CD4-positive, alpha-beta T cell treated with Interleukin-15 for 4 hours (primary cell): Measurements from ENCODE around the gene VPS33A.
"Not testable (repeated sequence)": the region's sequence is repeated elsewhere in the genome, so short reads cannot be mapped to it uniquely, and the experiment has no call there.

ENCODE experiments used
- DNase-seq: peaks from one replicate; pipeline ENCODE4 v3.0.0-alpha.2; 2020; ENCODE audit warnings: low spot score

The VPS33A gene

GRCh38 chr12:122266230-122266901, at the start of gene VPS33A:
Gene VPS33A, minus strand, starts transcription at chr12:122266494. Its CDS starts 86 bp downstream, at chr12:122266408.
- peak; percentile 91 for DNase-seq

GRCh38 chr12:122312926-122313325, 46.6 kb upstream of the VPS33A start:
- DNase-seq = no peak

- no peak for DNase-seq
These were observed 45.4 kb upstream of the VPS33A start for GRCh38 chr12:122311696-122312095.

- DNase-seq = no peak
These were observed 44.5 kb upstream of the VPS33A start for GRCh38 chr12:122310626-122311333.

- DNase-seq = no peak
These were observed 43.3 kb upstream of the VPS33A start for GRCh38 chr12:122309564-122310121.

GRCh38 chr12:122308811-122309210, 42.5 kb upstream of the VPS33A start:
- DNase-seq = no peak

GRCh38 chr12:122306407-122306806, 40.1 kb upstream of the VPS33A start:
- DNase-seq = no peak

- no peak for DNase-seq
These were observed 38.6 kb upstream of the VPS33A start for GRCh38 chr12:122304924-122305323.

GRCh38 chr12:122303068-122303467, 36.8 kb upstream of the VPS33A start:
- no peak for DNase-seq

GRCh38 chr12:122298071-122298748, 31.9 kb upstream of the VPS33A start:
- no peak for DNase-seq

GRCh38 chr12:122297494-122297893, 31.2 kb upstream of the VPS33A start:
- DNase-seq = no peak

- no peak for DNase-seq
These were observed 29.6 kb upstream of the VPS33A start for GRCh38 chr12:122295877-122296276.

- no peak for DNase-seq
These were observed 26.8 kb upstream of the VPS33A start for GRCh38 chr12:122293081-122293480.

- DNase-seq = no peak
These were observed 25.1 kb upstream of the VPS33A start for GRCh38 chr12:122291431-122291830.

- DNase-seq = no peak
These were observed 17.4 kb upstream of the VPS33A start for GRCh38 chr12:122283680-122284079.

GRCh38 chr12:122282061-122282460, 15.8 kb upstream of the VPS33A start:
- DNase-seq = no peak

- no peak for DNase-seq
These were observed 9.9 kb upstream of the VPS33A start for GRCh38 chr12:122276242-122276641.

GRCh38 chr12:122275459-122275858, 9.2 kb upstream of the VPS33A start:
- no peak for DNase-seq

GRCh38 chr12:122265886-122266229, 436 bp downstream of the VPS33A start:
- DNase-seq = peak; percentile 40

- DNase-seq = peak; percentile 17
These were observed 818 bp downstream of the VPS33A start for GRCh38 chr12:122265476-122265875.

- DNase-seq = not testable (repeated sequence)
These were observed 5.6 kb downstream of the VPS33A start for GRCh38 chr12:122260735-122261134.

GRCh38 chr12:122258939-122259338, 7.4 kb downstream of the VPS33A start:
- not testable (repeated sequence) for DNase-seq

GRCh38 chr12:122258462-122258861, 7.8 kb downstream of the VPS33A start:
- DNase-seq = not testable (repeated sequence)
